Astrocyte (in vitro differentiated cells and primary cell): ENCODE data around the gene TSPAN17. TPM values are rescaled to one million over a fixed set of nuclear protein-coding genes. Genes with fewer than 3 reads are reported as not detected.

Experiments
- DNase-seq: peaks from one replicate; pipeline ENCODE4 v3.0.0-alpha.2; 2010; ENCODE audit warnings: low read depth
- FAIRE-seq: peaks from 2 replicates; lab custom pipeline; 2011; peaks lifted over from hg19 to GRCh38; lab: Jason Lieb, UNC
- H2AFZ ChIP-seq: 2 replicates; pipeline ENCODE4 v1.6.0; 2012; ENCODE audit warnings: low read depth, low read length, inconsistent platforms
- H3K27ac ChIP-seq: 2 replicates; pipeline ENCODE4 v1.5.1; 2011; ENCODE audit warnings: low read depth, low read length, inconsistent platforms
- H3K27me3 ChIP-seq: 2 replicates; pipeline ENCODE4 v1.6.0; 2011; ENCODE audit warnings: low read length, inconsistent platforms; ENCODE audit not compliant: insufficient read depth
- H3K36me3 ChIP-seq: 2 replicates; pipeline ENCODE4 v1.5.1; 2011; ENCODE audit warnings: low read length, inconsistent platforms; ENCODE audit not compliant: insufficient read depth
- H3K4me1 ChIP-seq: 2 replicates; pipeline ENCODE4 v1.5.1; 2011; ENCODE audit warnings: low read length, inconsistent platforms; ENCODE audit not compliant: insufficient read depth
- H3K4me2 ChIP-seq: 2 replicates; pipeline ENCODE4 v1.6.0; 2012; ENCODE audit warnings: low read length, inconsistent platforms
- H3K4me3 ChIP-seq: 2 replicates; pipeline ENCODE4 v1.5.1; 2011; ENCODE audit warnings: low read depth, mild to moderate bottlenecking, low read length, inconsistent platforms; ENCODE audit not compliant: insufficient read depth
- H3K79me2 ChIP-seq: 2 replicates; pipeline ENCODE4 v1.6.0; 2012; ENCODE audit warnings: mild to moderate bottlenecking, low read length, inconsistent platforms; ENCODE audit not compliant: insufficient read depth
- H3K9ac ChIP-seq: 2 replicates; pipeline ENCODE4 v1.6.0; 2012; ENCODE audit warnings: mild to moderate bottlenecking, low read length, inconsistent platforms
- H3K9me3 ChIP-seq: 2 replicates; pipeline ENCODE4 v1.5.1; 2012; ENCODE audit warnings: low read depth, mild to moderate bottlenecking, low read length, inconsistent platforms; ENCODE audit not compliant: insufficient read depth
- H4K20me1 ChIP-seq: 2 replicates; pipeline ENCODE4 v1.6.0; 2012; ENCODE audit warnings: low read length, inconsistent platforms; ENCODE audit not compliant: insufficient read depth
- H3K27ac Mint-ChIP-seq: one replicate; pipeline ENCODE4 v1.8.0; 2021; ENCODE audit warnings: mild to moderate bottlenecking, mixed read lengths; ENCODE audit not compliant: unreplicated experiment
- H3K27me3 Mint-ChIP-seq: one replicate; pipeline ENCODE4 v1.8.0; 2021; ENCODE audit warnings: low read depth, mixed read lengths; ENCODE audit not compliant: unreplicated experiment
- H3K36me3 Mint-ChIP-seq: one replicate; pipeline ENCODE4 v1.8.0; 2021; ENCODE audit warnings: low read depth, mixed read lengths; ENCODE audit not compliant: unreplicated experiment
- H3K4me1 Mint-ChIP-seq: one replicate; pipeline ENCODE4 v1.8.0; 2021; ENCODE audit warnings: low read depth, mixed read lengths; ENCODE audit not compliant: unreplicated experiment
- H3K4me3 Mint-ChIP-seq: one replicate; pipeline ENCODE4 v1.8.0; 2021; ENCODE audit warnings: mild to moderate bottlenecking, moderate library complexity, mixed read lengths; ENCODE audit not compliant: unreplicated experiment
- H3K9me3 Mint-ChIP-seq: one replicate; pipeline ENCODE4 v1.8.0; 2021; ENCODE audit warnings: mild to moderate bottlenecking, mixed read lengths; ENCODE audit not compliant: unreplicated experiment
- EZH2 ChIP-seq: IDR thresholded peaks from 2 replicates; pipeline ENCODE4 v1.6.1; 2012; ENCODE audit warnings: mild to moderate bottlenecking, low read length, inconsistent platforms; ENCODE audit not compliant: insufficient read depth
- total RNA-seq: library from RNA; stranded (reverse); gene quantifications from 2 replicates; pipeline ENCODE4 v1.2.1, GENCODE V29; 2021
- TF ChIP-seq, protein P1 (sequence below): IDR thresholded peaks from 2 replicates; pipeline ENCODE4 v1.5.1; 2011; ENCODE audit warnings: low read depth, mild to moderate bottlenecking, inconsistent platforms, low read length, moderate library complexity; ENCODE audit not compliant: insufficient read depth

The TSPAN17 gene
- total RNA-seq, 1 donor from 2014 or later, result 56.5 TPM

DNA sequence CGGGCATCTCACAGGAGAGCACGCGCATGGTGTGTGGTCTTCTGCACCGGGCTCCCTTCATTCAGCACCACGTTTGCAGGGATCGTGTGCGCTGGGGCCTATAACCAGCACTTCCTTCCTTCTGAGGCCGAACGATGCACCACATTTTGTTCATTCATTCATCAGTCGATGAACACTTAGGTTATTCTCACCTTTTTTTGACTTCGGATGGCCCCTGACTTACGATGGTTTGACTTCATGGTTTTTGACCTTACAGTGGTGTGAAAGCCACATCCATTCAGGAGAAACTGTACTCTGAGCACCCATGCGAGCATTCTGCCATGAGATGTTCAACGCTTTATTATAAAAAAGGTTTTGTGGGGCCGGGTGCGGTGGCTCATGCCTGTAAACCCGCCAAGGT, 27.5 kb downstream of the TSPAN17 start:
- no peaks in the 10 kb centered on the region for H3K36me3 ChIP-seq
- FAIRE-seq (no peak), DNase-seq (no peak)
- H4K20me1 ChIP-seq, result no peaks in the 10 kb centered on the region
- H2AFZ ChIP-seq, result no peak overlapping the region
- no peak overlapping the region for H3K4me3 Mint-ChIP-seq
- H3K27ac ChIP-seq, result no peak overlapping the region
- TF ChIP-seq, protein P1, sequence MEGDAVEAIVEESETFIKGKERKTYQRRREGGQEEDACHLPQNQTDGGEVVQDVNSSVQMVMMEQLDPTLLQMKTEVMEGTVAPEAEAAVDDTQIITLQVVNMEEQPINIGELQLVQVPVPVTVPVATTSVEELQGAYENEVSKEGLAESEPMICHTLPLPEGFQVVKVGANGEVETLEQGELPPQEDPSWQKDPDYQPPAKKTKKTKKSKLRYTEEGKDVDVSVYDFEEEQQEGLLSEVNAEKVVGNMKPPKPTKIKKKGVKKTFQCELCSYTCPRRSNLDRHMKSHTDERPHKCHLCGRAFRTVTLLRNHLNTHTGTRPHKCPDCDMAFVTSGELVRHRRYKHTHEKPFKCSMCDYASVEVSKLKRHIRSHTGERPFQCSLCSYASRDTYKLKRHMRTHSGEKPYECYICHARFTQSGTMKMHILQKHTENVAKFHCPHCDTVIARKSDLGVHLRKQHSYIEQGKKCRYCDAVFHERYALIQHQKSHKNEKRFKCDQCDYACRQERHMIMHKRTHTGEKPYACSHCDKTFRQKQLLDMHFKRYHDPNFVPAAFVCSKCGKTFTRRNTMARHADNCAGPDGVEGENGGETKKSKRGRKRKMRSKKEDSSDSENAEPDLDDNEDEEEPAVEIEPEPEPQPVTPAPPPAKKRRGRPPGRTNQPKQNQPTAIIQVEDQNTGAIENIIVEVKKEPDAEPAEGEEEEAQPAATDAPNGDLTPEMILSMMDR, result no peak
- TF ChIP-seq EZH2, result no peak
- H3K9me3 ChIP-seq, result no peaks in the 10 kb centered on the region
- H3K4me1 ChIP-seq, result peaks cover 2% of the 10 kb centered on the region
- no peak overlapping the region for H3K4me3 ChIP-seq
- H3K27me3 ChIP-seq, result peaks cover 25% of the 10 kb centered on the region
- peaks cover 1% of the 10 kb centered on the region for H3K36me3 Mint-ChIP-seq
- no peaks in the 10 kb centered on the region for H3K79me2 ChIP-seq
- H3K9me3 Mint-ChIP-seq, result peaks cover 4% of the 10 kb centered on the region
- H3K4me2 ChIP-seq, result no peak overlapping the region
- no peak overlapping the region for H3K9ac ChIP-seq
- peaks cover 51% of the 10 kb centered on the region for H3K27me3 Mint-ChIP-seq
- no peak overlapping the region for H3K27ac Mint-ChIP-seq
- no peaks in the 10 kb centered on the region for H3K4me1 Mint-ChIP-seq

DNA sequence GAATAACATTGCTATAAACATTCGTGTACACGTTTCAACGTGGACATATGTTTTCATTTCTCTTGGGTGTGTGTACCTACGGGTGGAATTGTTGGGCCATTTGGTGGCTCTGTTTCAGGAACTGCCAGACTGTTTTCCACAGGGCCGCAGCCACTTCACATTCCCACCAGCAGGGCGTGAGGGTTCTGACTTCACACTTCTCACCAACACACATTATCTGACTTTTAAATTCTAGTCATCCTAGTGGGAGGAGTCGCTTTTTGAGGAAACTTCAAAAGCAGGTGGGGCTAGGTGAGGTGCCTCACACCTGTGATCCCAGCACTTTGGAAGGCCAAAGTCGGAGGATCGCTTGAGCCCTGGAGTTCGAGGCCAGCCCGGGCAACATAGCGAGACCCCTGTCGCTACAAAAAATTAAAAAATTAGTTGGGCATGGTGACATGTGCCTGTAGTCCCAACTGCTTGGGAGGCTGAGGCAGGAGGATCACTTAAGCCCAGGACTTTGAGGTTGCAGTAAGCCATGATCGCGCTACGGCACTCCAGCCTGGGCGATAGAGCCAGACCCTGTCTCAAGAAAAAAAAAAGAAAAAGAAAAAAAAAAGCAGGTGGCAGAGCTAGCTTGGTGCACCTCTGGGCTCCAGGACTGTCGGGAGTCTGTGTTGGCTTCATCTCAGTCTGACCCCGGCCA, 28.5 kb downstream of the TSPAN17 start:
- DNase-seq (no peak), FAIRE-seq (peak; percentile 5)
- Histone ChIP-seq H3K27me3 (peaks cover 27% of the 10 kb centered on the region), H3K36me3 (no peaks in the 10 kb centered on the region), H3K4me1 (peaks cover 2% of the 10 kb centered on the region), H3K9me3 (no peaks in the 10 kb centered on the region), H3K27ac (no peak overlapping the region), H3K79me2 (no peaks in the 10 kb centered on the region), H3K9ac (no peak overlapping the region), H2AFZ (no peak overlapping the region), H3K4me3 (no peak overlapping the region), H3K4me2 (peak overlapping the region; percentile 32), H4K20me1 (no peaks in the 10 kb centered on the region)
- TF ChIP-seq EZH2, result no peak
- TF ChIP-seq, protein P1, result peak; percentile 62
- H3K4me3 Mint-ChIP-seq, result no peak overlapping the region
- H3K4me1 Mint-ChIP-seq, result no peaks in the 10 kb centered on the region
- H3K27me3 Mint-ChIP-seq, result peaks cover 45% of the 10 kb centered on the region
- H3K36me3 Mint-ChIP-seq, result peaks cover 1% of the 10 kb centered on the region
- H3K27ac Mint-ChIP-seq, result no peak overlapping the region
- H3K9me3 Mint-ChIP-seq, result peaks cover 4% of the 10 kb centered on the region

DNA sequence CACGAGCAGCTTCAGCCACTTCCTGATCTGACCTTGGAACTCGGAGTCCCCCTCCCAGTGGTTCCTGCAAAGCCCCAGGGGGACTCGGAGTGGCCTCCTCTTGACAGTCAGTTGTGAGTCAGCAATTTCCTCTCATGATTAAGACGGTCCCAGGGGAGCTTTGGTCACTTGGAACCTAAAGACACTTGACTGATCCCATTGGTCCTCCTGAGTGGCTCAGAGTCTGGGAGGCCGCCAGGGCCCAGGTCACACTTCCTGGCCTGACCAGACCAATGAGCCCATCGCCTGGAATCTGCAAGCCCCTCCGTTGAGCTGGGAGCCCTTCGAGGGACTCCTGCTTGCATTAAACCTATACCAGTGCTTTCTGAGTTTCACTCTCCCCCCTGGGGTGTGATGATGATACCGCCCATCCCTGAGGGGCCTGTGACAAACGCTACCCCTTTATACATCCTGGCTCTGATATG, 29.1 kb downstream of the TSPAN17 start:
- Mint-ChIP-seq H3K4me3 (no peak overlapping the region), H3K36me3 (peaks cover 1% of the 10 kb centered on the region), H3K9me3 (peaks cover 4% of the 10 kb centered on the region), H3K27ac (no peak overlapping the region), H3K27me3 (peaks cover 42% of the 10 kb centered on the region), H3K4me1 (no peaks in the 10 kb centered on the region)
- peaks cover 29% of the 10 kb centered on the region for H3K27me3 ChIP-seq
- no peaks in the 10 kb centered on the region for H3K36me3 ChIP-seq
- H3K9me3 ChIP-seq, result no peaks in the 10 kb centered on the region
- no peaks in the 10 kb centered on the region for H4K20me1 ChIP-seq
- no peak overlapping the region for H3K4me3 ChIP-seq
- no peak overlapping the region for H2AFZ ChIP-seq
- H3K4me2 ChIP-seq, result peak overlapping the region; percentile 32
- H3K79me2 ChIP-seq, result no peaks in the 10 kb centered on the region
- DNase-seq, result no peak
- no peak for FAIRE-seq
- H3K27ac ChIP-seq, result no peak overlapping the region
- no peak overlapping the region for H3K9ac ChIP-seq
- TF ChIP-seq, protein P1, result no peak
- no peak for TF ChIP-seq EZH2
- peaks cover 2% of the 10 kb centered on the region for H3K4me1 ChIP-seq
